ENCODE data around the gene SLC38A10.

The SLC38A10 gene

DNA sequence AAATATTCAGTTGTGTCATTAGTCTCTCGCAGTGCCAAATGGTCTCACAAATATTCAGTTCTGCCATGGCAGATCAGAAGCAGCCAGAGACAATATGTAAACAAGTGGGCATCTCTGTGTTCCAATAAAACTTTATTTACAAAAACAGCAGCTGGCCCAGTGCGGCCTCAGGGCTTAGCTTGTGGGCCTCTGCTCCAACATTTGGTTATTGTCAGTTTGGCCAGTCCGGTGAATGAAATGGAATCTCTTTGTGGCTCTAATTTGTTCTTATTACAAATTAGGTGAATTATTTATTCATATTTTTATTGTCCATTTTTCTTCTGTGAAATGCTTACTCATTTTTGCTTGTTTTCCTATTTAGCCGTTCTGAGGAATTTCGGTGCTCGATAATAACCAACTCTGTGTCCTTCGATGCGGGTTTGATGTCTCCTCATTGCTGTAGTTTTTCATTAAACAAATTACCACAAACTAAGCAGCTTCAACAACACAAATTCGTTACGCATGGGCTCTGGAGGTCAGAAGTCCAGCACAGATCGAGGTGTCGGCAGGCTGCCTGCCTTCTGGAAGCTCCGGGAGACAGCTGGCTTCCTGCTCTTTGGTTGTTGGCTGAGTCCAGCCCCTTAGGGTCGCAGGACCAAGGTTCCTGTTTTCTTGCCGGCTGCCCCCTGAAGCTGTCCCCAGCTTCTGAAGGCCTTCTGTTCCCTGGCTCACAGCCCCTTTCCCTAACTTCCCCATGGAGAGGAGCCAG is 4.1 kb upstream of the SLC38A10 start:
- DNase-seq (ENCODE audit: low read depth), result no peak

DNA sequence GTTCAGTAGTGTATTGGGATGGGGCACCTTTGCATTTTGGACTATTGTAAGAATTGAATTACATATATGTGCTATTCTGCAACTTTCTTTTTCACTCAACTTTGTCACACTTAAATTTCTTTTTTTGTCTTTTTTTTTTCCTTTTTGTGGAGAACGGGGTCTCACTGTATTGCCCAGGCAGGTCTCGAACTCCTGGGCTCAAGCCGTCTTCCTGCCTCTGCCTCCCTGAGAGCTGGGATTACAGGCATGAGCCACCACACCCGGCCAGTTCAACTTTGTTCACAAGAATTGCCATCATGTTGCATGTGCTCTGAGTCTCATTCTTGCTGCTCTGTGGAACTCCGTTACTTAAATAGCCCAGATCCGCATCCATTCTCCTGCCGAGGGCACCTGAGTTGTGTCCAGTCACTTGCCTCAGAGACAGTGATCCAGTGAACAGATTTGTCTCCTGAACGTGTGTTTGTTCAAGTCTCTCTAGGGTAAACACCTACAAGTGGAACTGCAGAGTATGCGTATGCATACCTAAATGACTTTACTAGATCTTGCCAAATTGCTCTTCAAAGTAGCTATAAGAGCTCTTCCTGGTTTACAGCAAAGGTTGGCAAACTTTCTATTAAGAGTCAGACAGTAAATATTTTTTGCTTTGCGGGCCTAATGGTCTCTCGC is 3.4 kb upstream of the SLC38A10 start:
- DNase-seq (ENCODE audit: low read depth), result no peak

DNA sequence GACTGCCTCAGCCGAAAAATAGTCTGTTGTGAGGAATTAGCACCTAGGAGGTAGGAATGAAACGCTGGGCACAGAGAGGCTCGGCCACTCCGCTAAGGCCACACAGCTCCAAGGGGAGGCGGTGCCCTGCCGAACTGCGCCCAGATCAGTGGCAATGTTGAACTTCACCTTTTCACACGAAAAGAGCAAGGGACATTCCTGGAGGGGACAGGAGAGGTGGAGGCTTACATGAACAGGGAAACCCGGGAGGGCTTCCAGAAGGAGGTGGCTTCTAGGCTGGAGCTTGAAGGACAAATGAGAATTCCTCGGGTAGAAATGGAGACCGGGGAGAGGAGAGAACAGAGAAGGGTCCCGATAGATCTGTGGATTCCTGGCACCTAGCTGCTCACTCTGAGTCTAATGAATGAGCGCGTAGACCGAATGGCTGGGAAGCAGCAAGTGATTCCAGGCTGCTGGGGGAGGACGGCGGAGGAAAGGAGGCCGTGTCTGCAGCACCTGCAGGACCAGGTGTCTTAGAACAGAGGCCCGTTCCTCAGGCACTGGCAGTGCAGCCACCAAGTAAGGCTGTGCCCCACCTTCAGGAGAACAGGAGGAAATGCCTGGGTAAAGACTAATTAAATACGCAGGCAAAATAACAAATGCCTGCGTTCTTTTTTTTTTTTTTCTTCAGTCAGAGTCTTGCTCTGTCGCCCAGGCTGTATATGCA is 722 bp upstream of the SLC38A10 start:
- DNase-seq (ENCODE audit: low read depth), result no peak

DNA sequence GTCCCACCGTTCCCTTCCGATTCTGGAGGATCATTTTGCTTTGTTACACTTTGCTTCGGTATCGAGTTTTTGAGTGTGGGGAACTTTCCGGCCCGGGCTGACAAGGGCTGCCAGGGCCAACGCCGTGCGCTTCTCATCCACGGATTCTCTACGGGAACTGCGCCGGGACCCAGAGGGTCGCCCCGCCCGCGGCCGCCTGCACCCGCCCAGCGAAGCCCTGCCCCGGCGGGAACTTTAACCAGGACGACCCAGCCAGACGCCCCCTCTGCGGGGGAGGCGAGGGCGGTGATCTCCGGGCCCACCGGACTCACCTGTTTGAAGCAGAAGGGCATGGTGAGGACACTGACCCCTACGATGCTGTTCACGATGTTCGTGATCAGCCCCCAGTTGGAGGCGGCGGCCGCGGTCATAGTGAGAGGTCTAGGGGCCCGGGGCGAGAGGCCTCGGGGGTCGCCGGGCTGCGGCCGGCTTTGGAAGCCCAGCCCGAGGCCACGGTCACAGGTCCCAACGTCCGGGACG is 536 bp downstream of the SLC38A10 start:
- no peak for DNase-seq (ENCODE audit: low read depth)

DNA sequence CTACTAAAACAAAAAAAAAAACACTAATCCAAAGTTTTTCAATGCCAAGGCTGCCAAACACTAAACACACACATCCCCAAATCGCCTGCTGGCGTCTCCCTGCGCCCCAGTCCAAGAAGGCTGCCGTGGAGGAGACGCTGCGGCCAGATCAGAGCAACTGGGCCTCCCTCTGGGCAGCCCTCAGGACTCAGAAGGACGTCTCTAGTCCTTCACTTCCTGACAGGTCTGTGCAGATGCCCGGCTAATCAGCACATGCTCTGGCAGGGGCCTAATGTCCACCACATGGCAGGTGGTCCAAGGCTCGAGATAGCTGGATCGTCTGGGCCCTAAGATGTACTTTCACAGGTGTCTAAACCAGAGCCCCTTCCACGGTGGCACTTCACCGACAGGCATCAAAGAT is 2.7 kb downstream of the SLC38A10 start:
- no peak for DNase-seq (ENCODE audit: low read depth)

DNA sequence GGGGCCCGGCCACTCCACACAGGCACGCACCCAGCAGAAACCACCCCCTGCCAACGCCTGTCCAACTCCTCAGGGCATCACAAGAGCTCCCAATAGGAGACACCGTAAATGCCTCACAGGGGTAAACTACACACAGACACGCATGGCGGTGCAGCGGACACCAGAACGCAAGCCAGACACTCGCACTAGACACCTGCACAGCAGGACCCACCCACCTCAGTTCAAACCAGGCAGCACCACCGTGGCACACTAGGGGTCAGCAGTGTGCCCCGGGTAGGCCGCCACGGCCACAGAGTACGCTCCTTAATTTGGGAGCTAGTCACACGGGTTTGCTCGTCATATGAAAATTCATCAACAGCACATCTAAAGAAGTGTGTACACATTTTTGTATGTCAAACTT is 3.4 kb downstream of the SLC38A10 start:
- DNase-seq (ENCODE audit: low read depth), result no peak

DNA sequence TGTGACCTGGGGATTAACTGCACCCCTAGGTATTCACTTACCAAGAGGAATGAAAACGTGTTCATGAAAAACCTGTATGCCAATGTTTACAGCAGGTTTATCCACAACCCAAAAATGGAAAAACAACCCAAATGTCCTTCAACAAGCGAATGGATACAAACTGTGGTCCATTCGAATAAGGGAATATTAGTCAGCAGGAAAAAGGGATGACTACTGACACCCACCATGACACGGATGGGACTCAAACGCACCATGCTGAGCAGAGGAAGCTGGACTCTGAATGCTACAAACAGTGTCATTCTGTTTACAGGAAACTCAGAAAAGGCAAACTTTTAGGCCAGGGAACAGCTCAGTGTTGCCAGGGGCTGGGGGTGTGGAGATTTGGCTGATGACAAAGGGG is 4.9 kb downstream of the SLC38A10 start:
- DNase-seq (ENCODE audit: low read depth), result no peak

DNA sequence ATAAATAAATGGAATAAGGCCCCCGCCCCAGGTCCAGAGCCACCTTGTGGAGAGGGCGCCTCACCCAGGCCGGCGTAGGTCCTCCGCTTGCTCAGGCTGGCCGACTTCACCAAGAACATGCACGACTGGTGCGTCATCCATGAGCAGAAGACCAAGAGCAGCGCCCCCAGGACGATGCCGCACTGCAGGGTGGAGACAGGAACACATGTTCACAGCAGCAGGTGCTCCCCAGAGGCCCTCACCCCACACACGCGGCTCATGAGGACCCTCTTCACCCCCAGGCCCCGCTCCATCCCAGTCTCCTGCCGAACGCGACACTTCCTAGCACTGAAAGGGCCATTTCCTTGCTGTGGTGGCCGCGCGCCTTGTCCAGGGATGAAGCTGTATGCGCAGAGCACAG is 5.5 kb downstream of the SLC38A10 start:
- DNase-seq (ENCODE audit: low read depth), result no peak

DNA sequence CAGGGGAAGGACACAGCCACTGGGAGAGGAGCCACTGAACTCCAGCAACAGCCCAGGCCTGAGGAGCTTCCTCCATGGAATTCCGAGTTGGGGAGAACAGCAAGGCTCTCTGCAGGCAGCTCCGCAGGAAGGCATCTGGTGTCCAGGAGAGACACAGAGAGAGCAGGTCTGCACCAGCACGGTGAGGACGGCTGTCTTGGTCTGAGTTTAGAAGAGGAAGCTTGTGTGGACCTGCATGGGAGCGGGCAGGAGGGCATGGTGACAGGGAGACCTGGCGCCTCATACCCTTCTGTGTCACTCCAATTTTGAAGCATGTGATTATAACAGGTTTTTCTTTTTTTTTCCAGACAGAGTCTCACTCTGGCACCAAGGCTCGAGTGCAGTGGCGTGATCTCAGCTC is 6.4 kb downstream of the SLC38A10 start:
- DNase-seq (ENCODE audit: low read depth), result no peak

DNA sequence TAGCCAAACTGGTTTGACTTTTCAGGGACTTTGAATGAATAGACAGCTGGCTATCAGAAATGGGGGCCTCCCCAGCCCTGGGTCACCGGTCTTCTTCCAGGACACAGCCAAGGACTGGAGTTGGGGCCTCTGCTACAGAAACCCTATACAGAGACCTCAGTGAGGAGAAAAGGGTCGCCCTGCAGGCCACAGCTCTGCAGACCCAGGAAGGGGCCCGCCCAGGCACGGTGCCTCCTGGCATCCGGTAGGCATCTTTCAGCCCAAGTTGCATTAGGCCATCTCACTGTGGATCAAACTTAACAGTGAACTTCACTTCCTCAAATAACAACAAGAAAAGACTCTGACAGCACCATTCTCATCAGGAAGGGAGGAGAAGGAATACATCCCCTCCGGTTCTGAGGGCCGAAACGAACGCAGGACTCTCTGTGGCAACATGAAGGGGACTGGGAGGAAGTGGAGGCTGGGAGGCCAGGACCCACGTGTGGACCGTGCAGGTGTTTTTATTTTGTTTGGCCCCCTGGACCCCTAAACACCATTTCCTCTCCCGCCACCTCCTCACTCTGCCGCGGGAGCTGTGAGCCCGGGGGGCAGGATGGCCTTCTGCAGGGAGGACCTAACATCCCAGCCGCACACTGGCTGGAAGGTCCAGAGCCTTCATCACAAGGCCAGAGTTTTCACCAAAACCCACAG is 7.2 kb downstream of the SLC38A10 start:
- DNase-seq (ENCODE audit: low read depth), result no peak

DNA sequence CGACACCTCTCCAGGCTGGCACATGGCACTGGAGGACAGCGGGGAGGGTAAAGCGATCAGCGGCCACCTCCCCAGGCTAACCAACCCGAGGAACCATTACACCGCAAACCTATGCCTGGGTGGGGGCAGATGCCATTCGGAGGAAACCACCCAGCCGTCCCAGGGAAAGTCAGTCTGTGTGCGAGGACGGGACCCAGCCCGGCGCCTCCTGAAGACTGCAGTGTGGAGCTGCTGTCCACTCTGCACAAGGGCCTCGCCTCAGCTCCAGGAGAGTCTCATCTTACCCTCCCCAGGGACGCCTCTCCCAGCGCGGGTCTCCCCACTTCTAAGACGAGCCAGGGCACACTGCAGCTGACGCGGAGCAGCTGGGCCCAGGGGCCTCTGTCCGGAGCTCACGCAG is 8.0 kb downstream of the SLC38A10 start:
- no peak for DNase-seq (ENCODE audit: low read depth)

DNA sequence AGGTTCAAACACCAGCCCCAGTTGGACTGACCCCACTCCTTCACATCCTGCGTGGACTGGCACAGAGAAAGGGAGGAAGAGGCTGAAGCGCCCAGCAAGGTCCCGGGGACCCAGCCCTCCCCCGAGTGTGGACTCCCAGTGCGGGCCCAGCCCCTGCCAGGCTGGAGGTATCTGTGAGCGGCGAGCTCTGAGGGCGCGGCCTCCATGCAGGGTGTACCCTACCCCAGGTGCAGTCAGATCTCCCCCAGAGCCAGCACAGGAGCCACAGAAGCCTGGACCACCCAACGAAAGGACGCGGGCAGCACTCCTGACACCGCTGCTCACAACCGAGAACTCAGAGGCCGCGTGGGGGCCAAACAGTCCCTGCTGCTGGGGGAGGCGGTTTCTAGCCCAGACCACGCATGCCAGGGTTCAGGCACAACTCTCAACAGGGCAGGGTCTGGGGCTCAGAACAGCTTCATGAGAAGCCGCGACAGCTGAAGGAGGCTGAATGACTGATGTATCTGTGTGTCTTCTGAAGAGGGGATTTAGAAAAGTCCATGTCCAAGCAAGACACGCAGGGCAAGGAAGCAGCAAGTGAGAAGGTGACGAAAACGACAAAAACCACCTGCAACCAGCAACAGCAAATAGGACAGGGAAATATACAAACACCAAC is 8.5 kb downstream of the SLC38A10 start:
- no peak for DNase-seq (ENCODE audit: low read depth)

DNA sequence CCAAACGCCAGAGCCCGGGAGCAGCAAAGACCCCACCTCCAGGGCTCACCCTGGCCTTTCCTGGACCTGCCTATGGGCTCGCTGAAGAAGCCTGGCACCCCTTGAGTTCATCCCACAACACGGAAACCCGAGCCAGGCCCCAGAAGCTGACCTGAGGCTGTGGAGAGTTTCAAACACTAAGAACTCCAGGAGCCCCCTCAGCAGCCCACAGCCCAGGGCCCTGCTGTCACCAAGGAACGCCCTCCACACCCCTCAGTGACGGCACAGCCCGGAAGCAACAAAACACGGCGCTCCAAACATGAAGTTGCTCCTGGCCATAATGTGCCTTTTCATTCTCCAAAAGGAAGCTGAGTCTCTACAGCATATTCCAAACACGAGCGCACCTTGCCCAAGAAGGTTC is 9.2 kb downstream of the SLC38A10 start:
- DNase-seq (ENCODE audit: low read depth), result no peak

DNA sequence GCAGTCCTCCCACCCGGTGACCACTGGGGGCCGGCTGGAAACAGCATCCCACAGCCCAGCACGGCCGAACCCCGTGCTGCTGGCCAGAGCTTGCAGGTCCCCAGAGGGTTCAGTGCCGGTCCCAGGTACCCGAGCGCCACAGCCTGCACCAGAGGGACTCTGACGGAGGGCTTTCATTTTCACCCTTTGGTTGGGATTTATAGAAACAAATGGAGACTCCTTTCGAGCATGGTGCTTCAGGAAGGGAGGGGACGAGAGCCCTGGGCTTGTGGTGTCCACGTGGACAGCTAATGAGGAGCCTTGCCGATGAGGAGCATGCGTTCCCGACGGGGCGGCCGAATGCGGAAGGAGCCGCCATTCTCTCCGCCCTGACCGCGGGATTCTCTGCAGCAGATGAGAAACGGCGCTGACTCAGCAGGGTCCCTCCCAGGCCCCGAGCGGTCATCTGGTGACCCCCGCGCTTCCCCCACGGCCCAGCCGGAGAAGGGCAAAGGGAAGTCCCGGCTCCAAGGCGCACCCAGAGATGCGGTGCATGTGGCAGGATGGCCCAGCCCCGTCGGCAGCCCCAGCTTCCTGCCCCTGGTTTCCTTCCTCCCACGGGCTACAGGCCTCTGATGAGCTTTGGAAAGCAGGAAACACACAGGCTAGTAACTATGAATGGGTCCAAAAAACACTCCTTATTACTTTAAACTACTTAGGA is 9.8 kb downstream of the SLC38A10 start:
- DNase-seq (ENCODE audit: low read depth), result no peak

DNA sequence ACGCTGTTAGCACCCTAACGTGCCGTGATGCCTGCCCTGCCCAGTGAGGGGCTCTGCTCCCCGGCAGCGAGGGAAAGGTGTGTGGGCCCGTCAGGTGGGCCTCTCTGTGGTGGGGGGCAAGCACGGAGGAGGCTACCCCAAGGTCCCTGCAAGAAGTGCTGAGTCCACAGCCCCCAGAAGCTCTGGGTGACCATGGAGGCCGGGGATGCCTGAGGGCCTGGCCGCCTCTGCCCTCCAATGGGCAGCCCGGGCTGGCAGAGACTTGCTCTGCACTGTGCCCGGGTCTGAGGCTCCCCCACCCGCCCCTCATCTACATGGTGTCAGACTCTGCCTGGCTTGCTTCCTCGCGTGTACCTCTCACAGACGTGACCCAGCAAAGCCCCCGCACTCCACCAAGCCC is 12.2 kb downstream of the SLC38A10 start:
- DNase-seq (ENCODE audit: low read depth), result no peak

DNA sequence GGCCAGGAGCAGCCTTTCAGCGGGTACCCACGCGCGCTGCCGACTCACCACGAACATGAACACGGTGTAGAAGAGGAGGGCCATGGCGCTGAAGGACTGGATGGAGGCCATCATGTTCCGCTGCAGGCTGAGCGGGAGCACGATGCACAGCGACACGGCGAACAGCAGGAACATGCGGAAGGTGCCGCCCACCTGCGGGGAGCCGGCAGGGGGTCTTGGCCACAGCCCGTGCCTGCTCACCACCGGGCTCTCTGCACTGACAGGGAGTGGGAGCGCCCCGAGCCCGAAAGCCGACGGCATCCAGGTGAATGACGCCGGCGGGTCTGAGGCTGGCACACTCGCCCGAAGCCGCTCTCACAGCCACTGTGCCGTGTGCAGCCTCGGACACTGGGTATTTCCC is 13.0 kb downstream of the SLC38A10 start:
- DNase-seq (ENCODE audit: low read depth), result no peak

DNA sequence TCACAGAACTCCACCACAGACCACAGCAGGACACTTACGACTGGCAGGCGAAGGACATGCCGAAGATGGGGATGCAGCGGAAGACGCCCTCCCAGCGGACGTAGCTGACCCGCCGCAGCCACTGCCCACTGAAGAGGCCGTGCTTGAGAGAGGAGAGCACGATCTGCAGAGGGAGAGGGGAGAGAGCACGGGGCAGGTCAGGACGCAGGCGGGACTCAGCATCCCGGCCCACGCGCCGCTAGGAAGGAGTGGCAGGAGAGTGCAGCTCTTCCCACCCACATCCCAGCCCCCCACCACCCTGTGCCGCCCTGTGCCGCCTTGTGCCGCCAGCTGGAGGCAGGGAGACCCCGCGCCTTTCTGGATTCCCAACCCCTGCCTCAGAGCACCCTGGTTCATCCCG is 14.5 kb downstream of the SLC38A10 start:
- DNase-seq (ENCODE audit: low read depth), result no peak

DNA sequence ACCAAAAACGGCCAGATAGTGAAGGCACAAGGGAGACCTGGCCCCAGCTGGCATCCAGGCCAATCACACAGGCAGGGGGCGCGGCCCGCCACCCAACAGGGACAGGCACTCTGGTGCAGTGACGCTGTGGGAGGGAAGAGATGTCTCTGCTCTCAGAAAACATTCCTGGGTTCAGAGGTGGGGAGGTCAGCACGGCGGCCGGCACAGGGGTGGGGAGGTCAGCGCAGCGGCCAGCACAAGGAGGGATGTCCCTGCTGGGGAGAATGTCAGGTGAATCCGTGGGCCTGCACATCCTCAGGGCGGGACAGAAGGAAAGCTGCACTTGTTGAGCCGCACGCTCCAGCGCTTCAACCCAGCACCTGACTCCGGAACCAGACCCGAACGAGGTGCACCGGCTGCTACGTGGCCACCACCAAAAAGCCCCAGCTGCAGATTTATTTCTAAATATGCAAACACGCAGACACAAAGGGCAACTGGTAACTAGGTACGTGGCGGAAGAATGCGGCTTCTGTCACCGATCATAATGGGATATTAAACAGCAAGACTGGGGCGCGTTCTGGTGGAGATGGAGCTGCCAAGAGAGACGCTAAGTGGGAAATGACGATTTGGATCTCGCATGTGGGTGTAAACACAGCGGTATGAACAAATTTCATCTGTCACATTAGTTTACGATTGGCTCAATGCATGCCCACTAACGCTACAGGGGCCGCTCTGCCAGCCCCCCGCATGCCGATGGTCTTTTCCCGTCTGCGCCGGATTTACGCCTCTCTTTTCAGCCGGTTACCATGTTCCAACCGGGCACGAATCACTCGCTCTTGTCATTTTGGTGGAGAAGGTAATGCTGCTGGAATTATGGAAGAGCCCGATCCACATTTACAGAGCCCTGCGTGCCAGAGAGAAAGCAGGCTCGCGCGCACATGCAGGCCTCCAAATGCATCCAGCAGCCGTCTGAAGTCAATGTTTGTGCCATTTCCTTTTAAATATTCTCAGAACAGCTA is 15.5 kb downstream of the SLC38A10 start:
- no peak for DNase-seq (ENCODE audit: low read depth)

DNA sequence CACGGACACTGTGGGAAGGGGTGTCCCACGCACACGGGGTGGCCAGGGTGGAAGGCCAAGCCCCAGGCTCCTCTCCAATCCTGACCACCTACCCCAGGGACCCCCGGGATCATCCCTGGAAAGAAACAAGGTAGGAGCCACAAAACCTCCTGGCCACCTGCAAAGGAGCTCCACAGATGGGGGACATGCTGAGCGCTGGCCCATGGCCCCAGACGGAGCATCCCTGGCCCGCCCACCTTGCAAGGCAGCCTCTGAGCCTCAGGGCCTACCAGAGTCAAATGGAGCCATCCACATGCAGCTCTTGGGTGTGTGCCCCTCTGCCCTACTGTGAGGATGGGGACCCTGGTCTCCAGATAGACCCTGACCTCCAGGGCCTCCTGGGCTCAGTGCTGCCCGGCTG is 16.3 kb downstream of the SLC38A10 start:
- DNase-seq (ENCODE audit: low read depth), result no peak

Measured in HS-27A (cell line).